ENCODE data around the gene EPB41.

EPB41 gene

GRCh38 chr1:28983091-28983490 is 68.7 kb downstream of the EPB41 start:
- no peak for TF ChIP-seq CTCF (IDR thresholded peaks at IDR 0.05; ENCODE audit: low read depth, low read length, missing control alignments)
- H3K4me3 ChIP-seq (ENCODE audit: low read depth, low read length) = no peak overlapping the region
- in situ Hi-C loops (cut with HindIII; ENCODE audit: low sequenced_read_pairs) = no loop called here
- DNase-seq (ENCODE audit: low read depth) = no peak

- H3K4me3 ChIP-seq (ENCODE audit: low read depth, low read length) = no peak overlapping the region
- no peak for TF ChIP-seq CTCF (IDR thresholded peaks at IDR 0.05; ENCODE audit: low read depth, low read length, missing control alignments)
- no peak for DNase-seq (ENCODE audit: low read depth)
- in situ Hi-C loops (cut with HindIII; ENCODE audit: low sequenced_read_pairs) = no loop called here
Measured at GRCh38 chr1:28983509-28984310, 69.3 kb downstream of the EPB41 start.

- in situ Hi-C loops (cut with HindIII; ENCODE audit: low sequenced_read_pairs) = no loop called here
- no peak for TF ChIP-seq CTCF (IDR thresholded peaks at IDR 0.05; ENCODE audit: low read depth, low read length, missing control alignments)
- no peak overlapping the region for H3K4me3 ChIP-seq (ENCODE audit: low read depth, low read length)
- DNase-seq (ENCODE audit: low read depth) = no peak
Measured at GRCh38 chr1:28984311-28984684, 69.9 kb downstream of the EPB41 start.

GRCh38 chr1:28985427-28985826 is 71.1 kb downstream of the EPB41 start:
- in situ Hi-C loops (cut with HindIII; ENCODE audit: low sequenced_read_pairs) = loop anchor here (5.0 kb wide), 1 partner anchor 42 kb away; no protein-coding TSS in a partner anchor
- DNase-seq (ENCODE audit: low read depth) = no peak

GRCh38 chr1:28986306-28986910 is 72.0 kb downstream of the EPB41 start:
- in situ Hi-C loops (cut with HindIII; ENCODE audit: low sequenced_read_pairs) = loop anchor here (5.0 kb wide), 1 partner anchor 41 kb away; no protein-coding TSS in a partner anchor
- H3K4me3 ChIP-seq (ENCODE audit: low read depth, low read length) = no peak overlapping the region
- no peak for DNase-seq (ENCODE audit: low read depth)
- no peak for TF ChIP-seq CTCF (IDR thresholded peaks at IDR 0.05; ENCODE audit: low read depth, low read length, missing control alignments)

More at GRCh38 chr1:28985427-28985826, 71.1 kb downstream of the EPB41 start:
- no peak overlapping the region for H3K4me3 ChIP-seq (ENCODE audit: low read depth, low read length)
- TF ChIP-seq CTCF (IDR thresholded peaks at IDR 0.05; ENCODE audit: low read depth, low read length, missing control alignments) = no peak

GRCh38 chr1:29002792-29003191 is 88.4 kb downstream of the EPB41 start:
- no peak for TF ChIP-seq CTCF (IDR thresholded peaks at IDR 0.05; ENCODE audit: low read depth, low read length, missing control alignments)
- no peak overlapping the region for H3K4me3 ChIP-seq (ENCODE audit: low read depth, low read length)
- no peak for DNase-seq (ENCODE audit: low read depth)
- in situ Hi-C loops (cut with HindIII; ENCODE audit: low sequenced_read_pairs) = no loop called here

All from astrocyte of the cerebellum (primary cell).